Measurements from ENCODE around the gene ARID3B.

DNA sequence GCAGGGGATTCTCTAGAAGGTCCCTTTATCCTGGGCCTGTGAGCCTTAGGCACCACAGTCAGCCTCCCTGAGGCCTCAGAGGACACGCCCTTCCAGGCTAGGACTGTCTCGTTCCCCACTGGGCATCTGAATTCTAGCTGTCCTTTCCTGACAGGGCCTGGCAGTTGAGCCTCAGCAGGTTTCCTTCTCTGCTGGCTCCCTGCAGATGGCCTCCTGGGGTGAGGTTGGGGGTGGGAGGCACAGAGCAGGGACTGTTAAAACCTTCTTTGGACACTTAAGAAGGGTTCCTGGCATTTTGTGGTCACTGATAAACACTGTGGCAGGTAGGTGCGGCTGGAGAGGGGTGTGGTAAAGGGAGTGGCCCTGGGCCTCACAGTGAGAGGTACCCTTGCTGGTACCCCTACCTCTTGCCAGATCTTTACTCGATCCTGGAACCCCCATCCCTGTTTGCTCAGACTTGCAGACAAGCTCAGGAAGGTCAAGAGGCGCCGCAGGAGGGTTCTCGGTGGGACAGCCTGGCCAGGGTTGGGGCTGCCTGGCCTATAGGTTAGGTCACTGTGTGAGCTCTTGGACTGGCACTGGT is 83.1 kb downstream of the ARID3B start:
- TF ChIP-seq, protein P1, sequence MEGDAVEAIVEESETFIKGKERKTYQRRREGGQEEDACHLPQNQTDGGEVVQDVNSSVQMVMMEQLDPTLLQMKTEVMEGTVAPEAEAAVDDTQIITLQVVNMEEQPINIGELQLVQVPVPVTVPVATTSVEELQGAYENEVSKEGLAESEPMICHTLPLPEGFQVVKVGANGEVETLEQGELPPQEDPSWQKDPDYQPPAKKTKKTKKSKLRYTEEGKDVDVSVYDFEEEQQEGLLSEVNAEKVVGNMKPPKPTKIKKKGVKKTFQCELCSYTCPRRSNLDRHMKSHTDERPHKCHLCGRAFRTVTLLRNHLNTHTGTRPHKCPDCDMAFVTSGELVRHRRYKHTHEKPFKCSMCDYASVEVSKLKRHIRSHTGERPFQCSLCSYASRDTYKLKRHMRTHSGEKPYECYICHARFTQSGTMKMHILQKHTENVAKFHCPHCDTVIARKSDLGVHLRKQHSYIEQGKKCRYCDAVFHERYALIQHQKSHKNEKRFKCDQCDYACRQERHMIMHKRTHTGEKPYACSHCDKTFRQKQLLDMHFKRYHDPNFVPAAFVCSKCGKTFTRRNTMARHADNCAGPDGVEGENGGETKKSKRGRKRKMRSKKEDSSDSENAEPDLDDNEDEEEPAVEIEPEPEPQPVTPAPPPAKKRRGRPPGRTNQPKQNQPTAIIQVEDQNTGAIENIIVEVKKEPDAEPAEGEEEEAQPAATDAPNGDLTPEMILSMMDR (IDR thresholded peaks at IDR 0.05): no peak
- no peak for TF ChIP-seq POLR2A (IDR thresholded peaks at IDR 0.05)

Data from tibial nerve (tissue), 3 donors.